Dedifferentiated amniotic fluid mesenchymal stem cell (primary cell): ENCODE measurements around the gene RARA.
"Not testable (repeated sequence)": the region's sequence is repeated elsewhere in the genome, so short reads cannot be mapped to it uniquely, and the experiment has no call there.

ENCODE experiments used
- DNase-seq: peaks from one replicate; pipeline ENCODE4 v3.0.0-alpha.2; 2016; ENCODE audit errors: extremely low spot score

RARA gene

DNA sequence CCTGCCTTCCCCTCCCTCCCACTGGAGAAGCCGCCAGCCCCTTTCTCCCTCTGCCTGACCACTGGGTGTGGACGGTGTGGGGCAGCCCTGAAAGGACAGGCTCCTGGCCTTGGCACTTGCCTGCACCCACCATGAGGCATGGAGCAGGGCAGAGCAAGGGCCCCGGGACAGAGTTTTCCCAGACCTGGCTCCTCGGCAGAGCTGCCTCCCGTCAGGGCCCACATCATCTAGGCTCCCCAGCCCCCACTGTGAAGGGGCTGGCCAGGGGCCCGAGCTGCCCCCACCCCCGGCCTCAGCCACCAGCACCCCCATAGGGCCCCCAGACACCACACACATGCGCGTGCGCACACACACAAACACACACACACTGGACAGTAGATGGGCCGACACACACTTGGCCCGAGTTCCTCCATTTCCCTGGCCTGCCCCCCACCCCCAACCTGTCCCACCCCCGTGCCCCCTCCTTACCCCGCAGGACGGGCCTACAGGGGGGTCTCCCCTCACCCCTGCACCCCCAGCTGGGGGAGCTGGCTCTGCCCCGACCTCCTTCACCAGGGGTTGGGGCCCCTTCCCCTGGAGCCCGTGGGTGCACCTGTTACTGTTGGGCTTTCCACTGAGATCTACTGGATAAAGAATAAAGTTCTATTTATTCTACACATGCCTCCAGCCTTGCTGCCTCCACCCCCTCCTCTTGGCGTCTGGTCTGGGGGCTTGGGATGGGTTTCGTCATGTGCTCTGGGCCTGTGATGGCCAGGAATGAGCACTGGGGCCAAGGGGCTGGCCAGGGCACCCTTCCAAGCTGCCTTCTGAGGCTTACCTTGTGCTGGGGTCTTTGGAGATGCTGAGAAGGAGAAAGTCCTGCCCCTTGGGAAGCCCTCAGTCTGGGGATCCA lies 48.3 kb downstream of the RARA start:
- DNase-seq = no peak

DNA sequence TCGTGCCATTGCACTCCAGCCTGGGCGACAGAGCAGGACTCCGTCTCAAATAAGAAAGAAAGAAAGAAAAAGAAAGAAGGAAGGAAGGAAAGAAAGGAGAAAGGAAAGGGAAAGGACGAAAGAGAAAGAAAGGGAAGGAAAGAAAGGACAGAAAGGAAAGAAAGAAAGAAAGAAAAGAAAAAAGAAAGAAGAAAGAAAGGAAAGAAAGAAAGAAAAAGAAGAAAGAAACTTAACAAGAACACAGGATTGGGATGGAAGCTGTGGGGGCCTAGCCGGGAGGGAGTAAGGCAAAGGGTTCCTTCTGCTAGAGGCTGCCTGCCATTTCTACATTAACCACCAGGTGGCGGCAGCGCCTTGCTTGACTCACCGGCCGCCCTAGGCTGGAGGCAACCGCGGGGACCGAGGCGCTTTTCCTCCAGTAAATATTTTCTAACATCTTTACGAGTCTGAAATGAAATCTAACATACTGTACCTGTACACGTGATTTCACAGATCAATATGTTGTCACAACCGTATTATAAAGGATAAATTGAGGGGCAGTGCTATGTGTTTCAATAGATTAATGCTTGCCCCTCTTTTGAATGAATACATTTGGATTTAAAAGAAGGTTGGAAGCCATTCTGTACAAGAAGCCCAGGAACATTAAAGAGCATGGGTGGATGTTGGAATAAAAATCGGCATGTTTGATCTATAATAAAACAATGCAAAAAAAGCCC lies 49.5 kb downstream of the RARA start:
- peak; percentile 84 for DNase-seq

DNA sequence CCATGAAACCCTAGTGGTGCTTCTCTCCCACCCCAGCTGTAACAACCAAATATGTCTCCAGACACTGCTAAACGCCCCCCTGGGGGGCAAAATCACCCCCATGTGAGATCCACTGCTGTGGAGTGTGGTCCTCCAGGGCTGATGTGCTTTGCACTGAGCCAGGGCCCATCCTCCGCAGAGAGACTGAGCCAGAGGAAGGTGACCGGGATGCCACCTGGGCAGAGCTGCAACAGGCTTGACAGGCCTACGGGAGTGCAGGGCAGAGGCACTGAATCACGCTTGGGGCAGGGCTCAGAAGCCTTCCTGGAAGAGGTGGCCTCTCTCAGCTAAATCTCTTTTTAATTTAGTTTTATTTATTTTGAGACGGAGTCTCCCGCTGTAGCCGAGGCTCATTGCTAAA lies 51.1 kb downstream of the RARA start:
- no peak for DNase-seq

DNA sequence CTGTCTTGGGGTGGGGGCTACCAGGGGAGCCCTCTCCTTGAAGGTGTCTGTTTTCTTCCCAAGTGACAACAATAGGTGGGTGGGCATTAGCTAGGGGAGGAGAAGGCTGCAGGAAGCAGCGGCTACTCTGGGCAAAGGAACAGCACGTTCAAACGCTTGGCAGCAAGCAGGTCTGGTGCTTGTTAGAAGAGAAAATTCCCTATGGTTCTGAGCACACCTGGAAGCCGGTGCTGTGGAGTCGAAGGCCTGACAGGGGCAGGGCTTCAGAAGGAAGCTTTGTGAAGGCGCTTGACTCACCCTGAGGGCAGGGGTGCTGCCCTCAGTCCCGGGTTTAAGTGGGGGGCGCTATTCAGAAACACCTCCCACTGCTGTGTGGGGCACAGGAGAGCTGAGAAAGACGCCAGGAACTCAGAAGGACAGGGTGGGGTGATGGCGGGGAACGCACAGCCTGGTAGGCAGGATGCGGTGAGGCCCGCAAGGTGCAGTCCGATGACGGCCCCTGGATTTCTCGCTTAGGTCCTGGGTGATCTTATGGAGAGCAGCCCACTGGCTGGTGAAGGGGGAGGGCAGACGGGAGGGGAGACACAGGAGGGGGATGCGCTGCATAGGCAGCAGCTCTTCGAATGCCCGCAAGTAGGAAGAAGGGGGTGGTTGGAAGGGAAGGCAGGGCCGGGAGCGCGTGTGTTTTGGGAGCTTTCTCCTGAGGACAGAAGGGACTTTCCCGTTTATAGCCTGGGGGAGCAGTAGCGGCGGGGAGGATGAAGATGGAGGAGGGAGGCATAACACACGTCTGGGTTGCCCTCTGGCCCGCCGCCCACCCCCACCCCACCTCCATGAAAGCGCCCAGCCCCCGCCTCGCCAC lies 52.3 kb downstream of the RARA start:
- DNase-seq = no peak

DNA sequence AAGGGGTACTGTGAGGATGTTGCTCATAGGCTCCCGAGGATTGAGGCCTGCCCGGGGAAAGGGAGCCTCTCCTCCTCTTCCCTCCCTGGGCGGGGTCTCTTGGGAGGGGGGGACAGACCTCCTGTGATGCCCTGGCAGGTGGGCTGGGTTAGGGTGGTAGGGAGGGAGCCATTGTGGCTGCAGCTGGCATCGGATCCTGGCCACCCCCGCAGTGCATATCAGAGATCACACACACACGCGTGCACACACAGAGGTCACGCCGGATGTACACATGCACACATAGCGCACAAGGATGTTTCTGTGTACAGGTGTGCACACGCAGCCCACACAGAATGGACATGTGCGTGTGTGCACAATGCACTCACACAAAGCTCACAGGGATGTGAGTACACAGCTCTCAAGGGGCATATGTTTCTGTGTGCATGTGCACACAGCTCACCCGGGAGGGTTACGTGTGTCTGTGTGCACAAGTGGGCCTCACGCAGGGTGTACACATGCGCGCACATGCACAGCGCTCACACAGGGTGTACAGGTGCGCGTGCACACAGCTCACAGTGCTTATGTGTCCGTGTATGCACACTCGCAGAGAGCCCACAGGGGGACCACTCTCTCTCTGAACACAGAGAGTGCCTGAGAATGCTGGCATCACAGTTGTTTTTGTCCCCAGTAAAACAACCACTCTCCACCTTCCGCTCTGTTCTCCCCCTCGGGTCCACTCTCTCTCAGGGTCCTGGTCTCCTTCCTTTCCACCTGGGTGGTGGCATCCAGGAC lies 53.1 kb downstream of the RARA start:
- no peak for DNase-seq

DNA sequence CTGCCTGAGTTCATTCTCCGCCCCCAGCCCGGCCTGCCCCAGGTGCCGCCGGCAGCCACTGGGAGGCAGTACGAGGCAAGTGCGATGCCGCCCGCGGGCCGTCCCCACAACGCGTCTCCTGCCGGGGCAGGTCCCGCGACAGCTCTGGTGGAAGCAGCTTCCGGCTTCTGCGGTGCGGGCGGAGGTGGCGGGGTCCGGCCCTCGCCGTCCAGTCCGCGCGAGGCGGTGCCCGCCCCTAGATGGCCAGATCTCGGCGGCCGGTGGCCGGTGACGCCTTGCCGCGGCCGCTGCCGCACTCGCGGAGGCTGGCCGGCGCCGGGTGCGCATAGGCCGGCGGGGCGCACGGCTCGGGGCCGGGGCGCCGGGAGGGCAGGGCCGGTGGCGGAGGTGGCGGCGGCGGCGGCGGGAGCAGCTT lies 53.7 kb downstream of the RARA start:
- peak; percentile 64 for DNase-seq

DNA sequence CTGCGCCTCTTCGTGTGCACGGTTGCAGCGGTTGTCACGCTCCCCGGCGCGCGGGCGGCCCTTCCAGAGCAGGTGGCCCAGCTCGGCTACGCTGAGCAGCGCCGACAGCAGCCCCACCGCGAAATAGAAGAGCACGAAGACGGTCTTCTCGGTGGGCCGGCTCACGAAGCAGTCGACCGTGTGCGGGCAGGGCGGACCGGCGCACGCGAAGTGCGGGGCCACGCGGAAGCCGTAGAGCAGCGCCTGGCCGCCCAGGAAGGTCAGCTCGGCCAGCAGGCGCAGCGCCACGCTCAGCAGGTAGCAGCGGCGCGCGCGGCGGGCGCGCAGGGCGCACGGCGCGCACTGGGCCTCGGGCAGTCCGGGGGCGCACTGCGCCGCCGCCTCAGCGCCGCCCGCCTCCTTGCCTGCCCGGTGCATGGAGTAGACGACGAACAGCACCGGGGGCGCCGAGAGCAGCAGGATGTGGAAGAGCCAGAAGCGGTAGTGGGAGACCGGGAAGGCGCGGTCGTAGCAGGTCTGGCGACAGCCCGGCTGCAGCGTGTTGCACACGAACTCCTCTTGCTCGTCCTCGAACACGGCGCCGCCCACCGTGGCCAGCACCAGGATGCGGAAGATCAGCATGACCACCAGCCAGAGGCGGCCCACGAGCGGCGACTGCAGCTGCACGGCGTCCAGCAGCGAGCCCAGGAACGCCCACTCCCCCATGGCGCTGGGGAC lies 54.3 kb downstream of the RARA start:
- DNase-seq = no peak

DNA sequence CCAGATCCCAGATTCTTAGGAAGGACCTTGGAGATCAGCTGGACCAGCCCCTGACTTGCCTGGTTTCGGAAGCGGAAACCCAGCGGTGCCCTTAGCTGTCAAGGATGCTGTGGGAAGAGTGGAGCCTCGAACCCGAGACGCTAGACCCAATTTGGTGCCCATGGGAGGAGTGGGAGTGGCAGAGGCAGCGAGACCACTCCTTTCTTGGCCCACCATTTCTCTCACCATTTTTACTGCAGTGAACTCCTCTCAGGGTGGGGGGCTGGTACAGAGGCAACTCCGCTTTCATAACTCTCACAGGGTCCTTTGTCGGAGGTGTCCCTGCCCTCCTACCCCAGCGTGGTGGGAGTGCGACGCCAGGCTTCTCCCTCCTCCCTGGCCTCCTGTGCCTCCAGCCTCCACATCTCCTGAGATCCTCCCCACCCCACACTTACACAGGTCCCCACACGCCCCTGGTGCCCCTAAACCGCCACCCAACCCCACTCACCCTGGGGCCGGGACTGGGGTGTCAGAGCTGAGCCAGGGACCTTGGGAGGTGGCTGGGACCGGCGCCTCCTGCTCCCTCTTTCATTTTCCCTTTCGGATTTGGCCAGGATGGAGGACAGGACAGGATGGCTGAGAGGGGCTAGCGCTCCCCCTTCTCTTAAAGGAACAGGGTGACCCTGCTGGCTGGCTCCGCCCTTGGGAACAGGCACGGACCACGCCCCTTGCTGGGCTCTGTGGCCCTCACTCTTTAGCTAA lies 55.3 kb downstream of the RARA start, which contains the start of gene GJD3:
Gene GJD3 (minus strand): TSS at position 617 of the 741 bp plus-strand sequence. CDS start 922 bp downstream, outside the sequence.
- no peak for DNase-seq

DNA sequence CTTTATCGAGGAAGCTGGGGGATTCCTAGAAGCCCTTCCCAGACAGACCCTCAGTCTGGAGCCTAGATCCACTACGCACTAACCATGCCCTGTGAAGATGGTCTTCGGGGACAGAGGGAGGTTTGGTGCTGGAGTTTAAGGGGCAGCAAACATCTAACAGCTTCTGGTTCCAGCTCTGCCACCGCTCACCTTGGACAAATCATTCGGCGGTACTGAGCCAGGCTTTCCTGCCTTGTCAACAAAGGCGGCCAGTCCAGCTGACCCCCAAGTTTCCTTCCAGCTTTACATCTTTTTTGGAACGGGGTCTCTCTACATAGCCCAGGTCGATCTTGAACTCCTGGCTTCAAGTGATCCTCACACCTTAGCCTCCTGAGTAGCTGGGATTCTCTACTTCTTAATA lies 55.9 kb downstream of the RARA start:
- no peak for DNase-seq

DNA sequence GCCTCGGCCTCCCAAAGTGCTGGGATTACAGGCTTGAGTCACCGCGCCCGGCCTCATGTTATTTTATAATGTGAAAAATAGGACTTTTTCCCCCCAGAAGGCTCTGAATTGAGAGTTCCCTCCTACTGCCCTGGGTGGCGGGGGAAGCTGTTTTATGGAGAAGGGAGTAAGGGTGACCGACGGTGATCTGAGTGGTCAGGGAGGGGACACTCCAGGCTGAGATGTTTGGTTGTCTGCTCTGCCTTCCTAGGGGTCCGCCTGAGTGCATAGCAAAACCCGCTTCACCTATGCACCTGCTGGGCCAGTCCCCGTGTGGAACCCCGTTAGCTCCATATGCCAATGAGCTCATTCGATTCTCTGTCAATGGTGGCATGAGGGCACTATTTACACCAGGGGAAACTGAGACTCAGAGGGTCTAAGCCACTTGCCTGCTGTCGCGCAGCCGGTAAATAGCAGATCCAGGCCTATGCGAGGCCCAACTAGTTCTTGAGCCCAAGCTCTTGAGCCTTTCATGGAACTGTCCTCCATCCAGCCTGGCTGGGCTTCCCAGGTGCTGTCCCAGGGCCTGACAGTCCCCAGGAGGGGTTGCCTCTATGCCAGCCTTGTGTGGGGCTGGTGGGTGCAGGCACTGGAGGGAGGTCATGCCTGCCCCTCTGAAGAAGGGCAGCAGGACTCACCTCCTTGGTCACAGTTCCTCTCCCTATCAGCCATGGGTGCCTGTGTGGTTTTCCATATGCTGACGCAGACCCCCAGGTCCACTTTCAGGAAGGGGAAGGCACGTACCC lies 57.3 kb downstream of the RARA start:
- no peak for DNase-seq

DNA sequence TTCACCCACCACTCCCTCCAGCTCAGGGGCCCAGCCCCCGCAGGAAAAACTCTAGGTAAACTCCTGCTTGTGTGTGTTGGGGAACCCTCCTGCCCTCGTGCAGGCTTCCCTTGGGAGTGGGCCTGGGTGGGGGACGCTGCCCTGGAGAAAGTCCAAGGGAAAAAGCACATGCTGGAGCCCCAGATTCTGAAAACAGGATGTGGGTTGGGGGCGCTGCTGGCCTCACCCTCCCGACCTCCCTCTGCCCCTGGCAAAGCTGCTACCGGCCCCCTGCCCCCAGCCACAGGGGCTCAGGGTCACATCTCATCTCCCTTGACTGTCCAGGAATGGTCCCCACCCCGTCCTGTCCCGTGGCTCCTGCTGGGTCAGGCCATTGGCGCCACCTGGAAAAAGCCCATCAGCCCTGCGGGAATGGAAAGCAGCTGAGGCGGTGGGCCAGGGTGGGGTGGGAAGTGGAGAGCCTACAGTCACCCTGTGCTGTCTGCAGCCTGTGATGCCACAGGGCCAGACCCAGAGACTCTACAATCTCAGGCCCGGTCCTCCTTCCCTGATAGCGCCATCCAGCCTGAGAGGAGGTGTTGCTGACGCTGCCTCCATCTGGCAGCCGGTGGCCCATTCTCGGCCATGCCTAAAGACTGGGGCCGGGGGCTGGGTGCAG lies 58.0 kb downstream of the RARA start:
- no peak for DNase-seq

DNA sequence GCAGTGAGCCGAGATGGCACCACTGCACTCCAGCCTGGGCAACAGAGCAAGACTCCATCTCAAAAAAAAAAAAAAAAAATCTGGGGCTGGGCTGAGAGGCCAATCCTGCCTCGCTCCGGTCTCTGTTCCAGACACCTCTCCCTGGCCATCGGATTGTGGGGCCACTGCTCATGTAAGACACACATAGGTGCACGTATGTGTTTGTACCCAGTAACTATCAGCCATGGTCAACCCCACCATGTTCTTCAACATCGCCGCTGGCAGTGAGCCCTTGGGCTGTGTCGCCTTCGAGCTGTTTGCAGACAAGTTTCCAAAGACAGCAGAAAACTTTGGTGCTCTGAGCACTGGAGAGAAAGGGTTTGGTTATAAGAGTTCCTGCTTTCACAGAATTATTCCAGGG lies 58.7 kb downstream of the RARA start:
- DNase-seq = not testable (repeated sequence)

DNA sequence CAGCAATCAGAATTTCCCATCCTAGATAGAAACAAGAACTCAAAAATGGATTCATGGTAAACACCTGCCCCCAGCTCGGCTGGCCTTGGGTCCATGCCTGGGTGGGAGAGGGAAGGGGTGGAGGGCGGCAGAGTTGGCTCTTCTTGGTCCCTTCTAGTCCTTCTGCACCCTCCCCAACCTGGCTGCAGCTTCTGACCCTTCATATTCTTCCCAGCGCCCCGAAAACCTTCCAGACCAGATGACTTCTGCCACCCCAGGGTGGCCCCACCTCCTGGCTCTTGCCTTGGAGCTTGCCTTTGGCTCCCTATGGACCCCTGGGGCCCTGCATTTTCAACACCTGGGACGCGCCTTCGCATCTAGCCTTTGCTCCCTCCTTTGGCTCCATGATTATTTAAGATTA lies 60.9 kb downstream of the RARA start:
- no peak for DNase-seq

DNA sequence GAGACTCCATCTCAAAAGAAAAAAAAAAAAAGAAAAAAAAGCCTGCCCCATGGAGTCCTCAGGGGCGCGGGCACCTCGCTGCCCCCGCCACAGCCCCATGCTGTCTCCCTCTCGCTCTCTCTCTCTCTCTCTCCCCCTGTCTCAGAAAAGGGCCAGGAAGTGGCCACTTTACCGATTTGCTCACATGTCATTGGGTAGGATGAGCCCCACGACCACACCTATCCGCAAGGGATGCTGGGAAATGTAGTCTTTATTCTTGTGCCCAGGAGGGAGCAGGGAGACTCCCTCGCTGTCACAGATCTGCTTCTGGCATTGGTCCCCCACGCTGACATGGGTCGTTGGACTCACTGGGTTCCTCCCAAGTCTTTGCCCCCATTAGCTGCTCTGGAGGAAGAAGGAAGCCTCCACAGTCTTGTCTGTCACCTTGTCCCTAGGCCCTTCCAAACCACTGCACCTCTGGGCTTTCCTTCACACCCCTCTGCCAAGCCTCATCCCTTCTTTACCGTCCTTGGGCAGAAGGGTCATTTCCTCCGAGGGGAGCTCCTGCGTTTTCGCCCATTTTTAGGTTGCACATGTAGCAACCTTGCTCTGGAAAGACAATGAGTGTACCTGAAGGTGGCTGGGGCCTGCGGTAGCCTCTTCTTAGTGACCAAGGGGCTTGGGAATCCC lies 62.4 kb downstream of the RARA start:
- DNase-seq = no peak

DNA sequence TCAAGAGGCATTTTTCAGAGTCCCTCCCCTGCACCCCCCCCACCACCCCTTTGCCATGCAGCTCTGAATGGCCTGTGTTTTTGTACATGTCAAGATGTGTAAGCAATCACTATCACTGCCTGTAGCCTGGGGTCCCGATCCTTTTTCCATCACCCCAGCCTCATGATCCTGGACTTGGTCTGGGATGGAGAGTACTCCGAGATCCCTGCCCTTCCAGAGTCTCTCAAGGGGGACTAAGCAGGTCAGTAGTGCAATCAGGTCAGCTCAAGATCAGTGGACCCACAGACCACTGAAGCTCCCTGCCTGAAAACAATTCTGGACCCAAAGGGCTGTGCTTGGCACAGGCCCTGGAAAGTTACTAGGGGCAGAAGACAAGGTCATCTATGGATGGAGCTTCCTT lies 63.1 kb downstream of the RARA start:
- no peak for DNase-seq

DNA sequence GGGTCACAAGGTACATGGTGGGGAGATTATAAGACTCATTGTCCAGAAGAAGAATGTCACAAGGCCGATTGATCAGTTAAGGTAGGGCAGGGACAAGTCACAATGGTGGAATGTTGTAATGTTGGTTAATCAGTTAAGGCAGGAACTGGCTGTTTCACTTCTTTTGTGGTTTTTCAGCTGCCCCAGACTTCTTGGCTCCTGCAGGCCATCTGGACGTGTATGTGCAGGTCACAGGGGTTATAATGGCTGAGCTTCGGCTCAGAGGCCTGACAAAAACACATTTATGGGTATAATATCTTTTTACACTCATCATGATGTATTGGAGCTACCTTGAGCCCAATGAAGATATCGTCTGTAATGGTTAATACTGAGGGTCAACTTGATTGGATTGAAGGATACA lies 63.7 kb downstream of the RARA start:
- DNase-seq = not testable (repeated sequence)

DNA sequence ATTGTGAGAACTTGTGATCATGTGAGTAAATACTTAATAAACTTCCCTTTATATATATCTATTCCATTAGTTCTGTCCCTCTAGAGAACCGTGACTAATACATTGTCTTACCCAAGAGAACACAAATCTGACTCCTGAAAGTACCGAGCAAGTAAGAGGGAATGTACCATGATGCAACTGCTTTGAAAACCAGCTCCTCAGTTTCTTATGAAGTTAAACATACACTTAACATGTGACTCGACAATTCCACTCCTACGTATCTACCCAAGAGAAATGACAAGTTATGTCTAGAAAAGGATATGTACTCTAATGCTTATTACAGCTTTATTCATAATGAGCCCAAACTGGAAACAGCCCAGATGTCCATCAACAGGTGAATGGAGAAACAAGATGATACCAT lies 64.3 kb downstream of the RARA start:
- DNase-seq = peak; percentile 48

DNA sequence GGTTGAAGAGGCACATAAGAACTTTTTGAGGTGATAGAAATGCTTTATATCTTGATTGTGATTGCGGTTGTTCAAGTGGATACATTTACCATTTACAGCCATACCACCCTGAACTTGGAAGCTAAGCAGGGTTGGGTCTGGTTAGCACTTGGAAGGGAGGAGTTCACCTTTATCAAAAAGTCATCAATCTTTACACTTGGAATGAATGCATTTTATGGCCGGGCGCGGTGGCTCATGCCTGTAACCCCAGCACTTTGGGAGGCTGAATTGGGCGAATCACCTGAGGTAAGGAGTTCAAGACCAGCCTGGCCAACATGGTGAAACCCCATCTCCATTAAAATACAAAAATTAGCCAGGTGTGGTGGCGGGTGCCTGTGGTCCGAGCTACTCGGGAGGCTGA lies 65.0 kb downstream of the RARA start:
- no peak for DNase-seq
